ENCODE data around the gene BAZ2B. TPM values are rescaled to one million over a fixed set of nuclear protein-coding genes. Genes with fewer than 3 reads are reported as not detected.
A peak's percentile ranks its signal among the peaks of the same experiment; 100 is the strongest.

The BAZ2B gene
- total and polyA plus RNA-seq, 9 of the 15 experiments (the other 6 are each of a cell fraction or from before 2014, with no cell fraction given) = 7.5 to 38.6 (median 19.8) TPM

GRCh38 chr2:159557437-159558034 is 58.8 kb downstream of the BAZ2B start:
- Histone ChIP-seq H3K9me1 (ENCODE audit: control insufficient read depth, insufficient read depth, low read length) (no peaks in the 10 kb centered on the region), H3K36me3 (ENCODE audit: control insufficient read depth, insufficient read depth, low read length) (no peaks in the 10 kb centered on the region), H3K4me1 (replicated peaks in 1 of 2; ENCODE audit: control insufficient read depth in 2 of 2, insufficient read depth in 2 of 2, low read length in 2 of 2) (peaks cover 0 to 6% of the 10 kb centered on the region in 2 experiments; a peak in 1 of 5 replicates), H3K4me2 (ENCODE audit: insufficient read depth, low read length) (no peak overlapping the region), H3K27me3 (ENCODE audit: control insufficient read depth in 2 of 2, insufficient read depth in 2 of 2, low read length in 2 of 2) (no peaks in the 10 kb centered on the region), H3K4me3 (no peak overlapping the region), H4K20me1 (replicated peaks; ENCODE audit: control insufficient read depth, insufficient read depth, low read length) (no peaks in the 10 kb centered on the region), H2AFZ (ENCODE audit: low read depth, low read length) (no peak overlapping the region), H3K79me2 (ENCODE audit: control insufficient read depth, insufficient read depth, low read length) (no peaks in the 10 kb centered on the region), H3K27ac (ENCODE audit: extremely low read depth, low read depth, low read length) (no peak overlapping the region), H3K9ac (ENCODE audit: insufficient read depth in 1 of 2, low read depth in 2 of 2, low read length in 2 of 2) (no peak overlapping the region), H3K9me3 (replicated peaks; ENCODE audit: control insufficient read depth, insufficient read depth, low read depth, low read length) (no peaks in the 10 kb centered on the region)
- DNase-seq (ENCODE audit: extremely low read depth in 1 of 4, low spot score in 3 of 4) (peak in 1 of 4 experiments; percentile 39), ATAC-seq (peak; percentile 85), FAIRE-seq (no peak)
- in situ Hi-C loops (cut with MboI) (no loop called here), intact Hi-C loops (cut with micrococcal nuclease) (loop anchor here (1.0 to 5.0 kb wide), 3 partner anchors 120 to 250 kb away; no protein-coding TSS in a partner anchor)
- 56% methylated on average over 5 of the region's 5 CpGs for WGBS (ENCODE audit: insufficient coverage, low coverage, missing lambda C conversion rate)
- ChIA-PET POLR2A (interaction anchor here (0.7 to 1.4 kb wide), 5 partner anchors 10 to 34 kb away, joined by 3 read pairs; no protein-coding TSS in a partner anchor), CTCF (ENCODE audit: low intra/inter-chr PET ratio) (interaction anchor here (1.3 to 1.7 kb wide), 2 partner anchors 154 to 250 kb away, joined by 4 to 5 read pairs; partner anchors contain the start of gene MARCHF7)
- BruUV-seq (replicated peaks) = no TSS peak
- peak; percentile 47 to 63 (median 56); a peak in 5 of 6 replicates for TF ChIP-seq CTCF (IDR thresholded peaks at IDR 0.05 in 2 of 3, conservative IDR thresholded peaks at IDR 0.05 in 1 of 3; ENCODE audit: insufficient read depth in 2 of 3, low read depth in 1 of 3, low read length in 3 of 3)
- TF ChIP-seq ZNF655 (CRISPR knock-in tag; IDR thresholded peaks at IDR 0.05) = no peak
- TF ChIP-seq NCOA2 (IDR thresholded peaks at IDR 0.05; ENCODE audit: partially characterized antibody in 2 of 2) = no peak
- 0 out of 2 replicates have a peak, but pooled peaks have one; percentile 7 for TF ChIP-seq KLF16 (IDR thresholded peaks at IDR 0.05)
- 0 out of 2 replicates have a peak, but pooled peaks have one; percentile 28 for TF ChIP-seq SMC3 (conservative IDR thresholded peaks at IDR 0.05; ENCODE audit: insufficient read depth, low read depth, low read length)
- TF ChIP-seq HMBOX1 (IDR thresholded peaks at IDR 0.05) = 0 out of 2 replicates have a peak, but pooled peaks have one; percentile 19
- TF ChIP-seq ZNF24 (IDR thresholded peaks at IDR 0.05) = peak; percentile 56; the same call in 1 of the 2 replicates
- peak; percentile 31 to 79 for TF ChIP-seq RAD21 (CRISPR knock-in tag; conservative IDR thresholded peaks at IDR 0.05 in 1 of 2, IDR thresholded peaks at IDR 0.05 in 1 of 2)

Measured in K562 (cell line).